ENCODE measurements around the gene ZSCAN12.
"Not testable (repeated sequence)": the region's sequence is repeated elsewhere in the genome, so short reads cannot be mapped to it uniquely, and the experiment has no call there.

DNA sequence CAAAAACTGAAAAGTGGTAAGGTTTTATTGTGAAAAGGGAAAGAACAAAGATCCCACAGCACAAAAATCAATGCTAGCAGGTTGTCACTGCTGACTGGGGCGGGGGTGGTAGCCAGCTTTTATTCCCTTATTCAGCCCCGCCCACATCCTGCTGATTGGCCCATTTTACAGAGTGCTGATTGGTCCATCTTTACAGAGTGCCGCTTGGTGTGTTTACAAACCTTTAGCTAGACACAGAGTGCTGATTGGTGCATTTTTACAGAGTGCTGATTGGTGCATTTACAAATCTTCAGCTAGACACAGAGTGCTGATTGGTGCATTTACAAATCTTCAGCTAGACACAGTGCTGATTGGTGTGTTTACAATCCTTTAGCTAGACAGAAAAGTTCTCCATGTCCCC lies 45.2 kb upstream of the ZSCAN12 start:
- TF ChIP-seq SMAD3 (CRISPR knock-in tag; IDR thresholded peaks at IDR 0.05; ENCODE audit: borderline replicate concordance); ZNF121 (CRISPR knock-in tag; IDR thresholded peaks at IDR 0.05): not testable (repeated sequence)
- TF ChIP-seq, protein P1, sequence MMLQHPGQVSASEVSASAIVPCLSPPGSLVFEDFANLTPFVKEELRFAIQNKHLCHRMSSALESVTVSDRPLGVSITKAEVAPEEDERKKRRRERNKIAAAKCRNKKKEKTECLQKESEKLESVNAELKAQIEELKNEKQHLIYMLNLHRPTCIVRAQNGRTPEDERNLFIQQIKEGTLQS (CRISPR knock-in tag; conservative IDR thresholded peaks at IDR 0.05), result not testable (repeated sequence)
- TF ChIP-seq, protein P2, sequence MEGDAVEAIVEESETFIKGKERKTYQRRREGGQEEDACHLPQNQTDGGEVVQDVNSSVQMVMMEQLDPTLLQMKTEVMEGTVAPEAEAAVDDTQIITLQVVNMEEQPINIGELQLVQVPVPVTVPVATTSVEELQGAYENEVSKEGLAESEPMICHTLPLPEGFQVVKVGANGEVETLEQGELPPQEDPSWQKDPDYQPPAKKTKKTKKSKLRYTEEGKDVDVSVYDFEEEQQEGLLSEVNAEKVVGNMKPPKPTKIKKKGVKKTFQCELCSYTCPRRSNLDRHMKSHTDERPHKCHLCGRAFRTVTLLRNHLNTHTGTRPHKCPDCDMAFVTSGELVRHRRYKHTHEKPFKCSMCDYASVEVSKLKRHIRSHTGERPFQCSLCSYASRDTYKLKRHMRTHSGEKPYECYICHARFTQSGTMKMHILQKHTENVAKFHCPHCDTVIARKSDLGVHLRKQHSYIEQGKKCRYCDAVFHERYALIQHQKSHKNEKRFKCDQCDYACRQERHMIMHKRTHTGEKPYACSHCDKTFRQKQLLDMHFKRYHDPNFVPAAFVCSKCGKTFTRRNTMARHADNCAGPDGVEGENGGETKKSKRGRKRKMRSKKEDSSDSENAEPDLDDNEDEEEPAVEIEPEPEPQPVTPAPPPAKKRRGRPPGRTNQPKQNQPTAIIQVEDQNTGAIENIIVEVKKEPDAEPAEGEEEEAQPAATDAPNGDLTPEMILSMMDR (IDR thresholded peaks at IDR 0.05), result not testable (repeated sequence)
